ENCODE data around the gene NPIPB8. TPM values are rescaled to one million over a fixed set of nuclear protein-coding genes. Genes with fewer than 3 reads are reported as not detected.
A peak's percentile ranks its signal among the peaks of the same experiment; 100 is the strongest.
"Not testable (repeated sequence)": the region's sequence is repeated elsewhere in the genome, so short reads cannot be mapped to it uniquely, and the experiment has no call there.

NPIPB8 gene
- 7.5 TPM for total RNA-seq

- intact Hi-C loops (cut with DNase I); DNase-seq (ENCODE audit: low spot score); ATAC-seq: not testable (repeated sequence)
Observed at GRCh38 chr16:28637765-28638164, at the start of gene NPIPB8. Gene NPIPB8, plus strand, starts transcription at chr16:28638065. Its CDS starts 296 bp downstream, at chr16:28638361.

- no peak for DNase-seq (ENCODE audit: low spot score)
- intact Hi-C loops (cut with DNase I) = no loop called here
- no peak for ATAC-seq
Observed at GRCh38 chr16:28589069-28589468, 48.8 kb upstream of the NPIPB8 start.

DNA sequence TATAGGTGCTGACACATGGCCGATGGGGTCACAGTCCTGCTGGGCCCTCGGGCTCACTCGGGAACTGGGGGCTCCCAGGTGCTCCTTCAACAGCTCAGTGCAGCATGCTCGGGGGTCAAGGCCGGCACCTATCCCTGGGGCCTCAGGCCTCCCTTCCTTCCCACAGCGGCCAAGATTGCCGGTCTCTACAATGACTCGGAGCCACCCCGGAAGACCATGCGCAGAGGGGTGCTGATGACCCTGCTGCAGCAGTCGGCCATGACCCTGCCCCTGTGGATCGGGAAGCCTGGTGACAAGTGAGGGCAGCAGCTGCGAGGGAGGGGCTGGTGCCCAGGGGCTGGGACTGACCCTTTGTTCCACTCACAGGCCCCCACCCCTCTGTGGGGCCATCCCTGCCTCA is 47.9 kb upstream of the NPIPB8 start:
- DNase-seq (ENCODE audit: low spot score) (no peak), ATAC-seq (no peak)
- intact Hi-C loops (cut with DNase I) = no loop called here

GRCh38 chr16:28590384-28591340 is 47.2 kb upstream of the NPIPB8 start:
- DNase-seq (ENCODE audit: low spot score) = no peak
- intact Hi-C loops (cut with DNase I) = no loop called here
- no peak for ATAC-seq

DNA sequence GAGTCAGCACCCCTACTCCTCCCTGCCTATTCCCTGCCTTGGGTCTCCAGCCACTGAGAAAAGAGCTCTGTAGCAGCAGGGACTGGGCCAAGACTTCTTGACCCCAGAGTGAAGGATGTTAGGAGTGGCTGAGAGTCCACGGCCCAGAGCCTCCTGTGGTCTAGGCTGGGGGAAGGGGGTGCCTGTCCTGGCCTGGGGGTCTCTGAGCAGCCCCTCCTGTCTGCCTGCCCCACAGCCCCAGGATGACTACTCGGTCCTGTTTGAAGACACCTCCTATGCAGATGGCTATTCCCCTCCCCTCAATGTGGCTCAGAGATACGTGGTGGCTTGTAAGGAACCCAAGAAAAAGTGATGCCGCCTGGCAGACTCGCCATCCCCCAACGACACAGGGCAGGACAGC is 46.5 kb upstream of the NPIPB8 start:
- no peak for ATAC-seq
- no peak for DNase-seq (ENCODE audit: low spot score)
- intact Hi-C loops (cut with DNase I) = no loop called here

DNA sequence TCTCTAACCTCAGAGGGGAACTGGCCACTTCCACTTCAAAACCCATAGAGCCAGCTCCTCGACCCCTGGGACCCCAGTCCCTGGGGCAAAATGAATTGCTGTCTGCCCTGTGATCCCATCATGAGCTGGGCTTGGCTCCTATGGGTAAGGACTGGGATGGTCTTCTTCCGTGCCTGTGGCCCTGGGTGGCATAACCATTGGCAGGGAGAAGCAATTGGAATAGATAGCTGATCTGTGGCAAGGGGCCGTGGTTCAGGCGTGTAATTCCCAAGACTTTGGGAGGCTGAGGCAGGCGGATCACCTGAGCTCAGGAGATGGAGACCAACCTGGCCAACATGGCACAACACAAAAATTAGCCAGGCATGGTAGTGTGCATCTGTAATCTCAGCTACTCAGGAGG is 45.4 kb upstream of the NPIPB8 start:
- ATAC-seq (no peak), DNase-seq (ENCODE audit: low spot score) (no peak)
- intact Hi-C loops (cut with DNase I) = no loop called here

DNA sequence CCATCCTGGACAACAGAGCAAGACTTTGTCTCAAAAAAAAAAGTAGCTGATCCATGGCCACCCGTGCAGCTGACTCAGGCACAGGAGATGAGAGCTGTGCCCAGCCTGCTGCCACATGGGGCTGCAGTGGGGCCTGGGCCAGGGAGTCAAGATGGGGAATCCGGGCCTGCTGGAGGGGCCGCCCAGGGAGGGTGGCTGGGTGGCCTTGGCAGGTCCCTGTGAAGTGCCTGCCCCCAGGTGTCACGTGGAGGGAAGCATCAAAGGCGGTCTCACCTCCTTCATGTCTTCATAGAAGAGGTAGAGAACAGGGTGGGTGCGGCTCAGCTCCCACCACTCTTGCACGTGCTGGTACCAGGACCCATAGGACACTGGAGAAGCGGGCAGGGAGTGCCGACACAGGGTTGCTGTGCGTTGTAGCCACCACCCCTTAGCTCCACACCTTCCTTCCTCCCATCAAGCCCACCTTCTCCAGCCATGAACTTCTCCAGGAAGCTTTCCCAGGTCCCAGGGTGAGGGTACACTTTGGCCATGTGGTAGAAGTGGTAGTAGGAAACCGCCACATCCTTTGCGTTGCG is 44.8 kb upstream of the NPIPB8 start:
- DNase-seq (ENCODE audit: low spot score) (no peak), ATAC-seq (no peak)
- intact Hi-C loops (cut with DNase I) = no loop called here

GRCh38 chr16:28595451-28595850 is 42.4 kb upstream of the NPIPB8 start:
- DNase-seq (ENCODE audit: low spot score); intact Hi-C loops (cut with DNase I); ATAC-seq: not testable (repeated sequence)

DNA sequence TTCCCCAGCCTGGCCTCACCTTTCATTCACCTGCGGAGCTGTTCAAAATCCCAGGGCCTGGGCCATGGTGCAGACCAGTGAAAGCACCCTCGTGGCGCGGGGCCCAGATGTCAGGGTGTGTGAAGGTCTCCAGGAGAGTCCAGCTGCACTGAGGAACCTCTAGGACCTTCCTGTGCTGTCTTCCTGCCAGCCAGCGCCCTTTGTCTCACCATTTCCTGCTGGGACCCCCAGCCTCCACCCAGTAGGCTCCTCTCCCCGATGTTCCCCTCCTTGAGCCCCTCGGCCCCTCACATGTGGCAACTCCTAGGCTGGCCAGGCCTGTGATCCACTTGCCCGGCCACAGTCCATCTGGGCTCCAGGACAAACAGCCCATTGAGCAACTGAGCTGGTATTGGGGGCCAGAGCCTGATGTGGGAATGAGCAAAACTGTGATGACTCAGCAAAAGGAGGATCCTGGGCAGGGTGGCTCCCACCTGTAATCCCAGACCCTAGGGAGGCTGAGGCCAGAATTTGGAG is 41.7 kb upstream of the NPIPB8 start:
- peak; percentile 27 for ATAC-seq
- DNase-seq (ENCODE audit: low spot score) = no peak
- intact Hi-C loops (cut with DNase I) = no loop called here

DNA sequence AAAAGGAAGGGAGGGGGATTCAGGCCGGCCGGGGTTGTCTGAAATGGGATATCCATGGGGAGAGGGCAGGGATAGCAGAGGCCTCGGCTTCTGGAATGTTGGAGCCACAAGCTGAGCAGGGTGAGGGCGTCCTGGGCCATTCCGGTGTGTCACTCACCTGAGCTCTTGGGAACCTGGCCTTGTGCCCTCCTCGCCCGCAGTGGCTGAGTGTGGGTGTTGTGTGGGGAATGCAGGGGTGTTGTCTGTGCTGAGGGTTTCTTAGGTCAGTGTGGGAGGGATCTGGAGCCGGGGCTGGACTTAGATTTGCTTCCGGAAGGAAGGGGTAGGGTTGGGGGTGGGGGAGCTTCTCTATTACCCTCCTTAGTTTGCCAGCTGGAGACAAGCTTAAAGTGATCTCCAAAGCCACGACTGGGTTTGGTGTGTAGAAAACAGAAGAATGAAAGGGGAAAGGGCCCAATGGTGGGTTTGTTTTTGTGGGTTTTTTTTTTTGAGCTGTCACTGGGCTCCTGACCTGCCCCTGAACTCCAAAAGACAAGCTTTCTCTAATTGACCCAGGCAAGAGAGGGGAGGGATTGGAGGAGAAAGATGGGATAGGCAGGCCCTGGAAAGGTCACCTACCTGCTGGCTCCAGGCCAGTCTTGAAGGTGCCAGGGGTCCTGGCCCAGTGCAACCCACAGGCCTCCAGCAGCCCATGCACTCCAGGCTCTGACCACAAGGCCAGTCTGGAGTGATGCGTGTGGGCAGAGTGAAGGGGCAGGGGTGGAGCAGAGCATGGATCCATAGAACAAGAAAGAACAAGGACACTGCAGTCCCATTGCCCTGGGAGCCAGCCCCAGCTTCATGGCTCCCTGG is 40.8 kb upstream of the NPIPB8 start, which contains the start of gene SULT1A2:
Gene SULT1A2, minus strand, starts transcription at position 211 of the 852 bp plus-strand sequence. CDS start 1,120 bp downstream, outside the sequence.
- ATAC-seq (peak; percentile 67), DNase-seq (ENCODE audit: low spot score) (no peak)
- intact Hi-C loops (cut with DNase I) = no loop called here

DNA sequence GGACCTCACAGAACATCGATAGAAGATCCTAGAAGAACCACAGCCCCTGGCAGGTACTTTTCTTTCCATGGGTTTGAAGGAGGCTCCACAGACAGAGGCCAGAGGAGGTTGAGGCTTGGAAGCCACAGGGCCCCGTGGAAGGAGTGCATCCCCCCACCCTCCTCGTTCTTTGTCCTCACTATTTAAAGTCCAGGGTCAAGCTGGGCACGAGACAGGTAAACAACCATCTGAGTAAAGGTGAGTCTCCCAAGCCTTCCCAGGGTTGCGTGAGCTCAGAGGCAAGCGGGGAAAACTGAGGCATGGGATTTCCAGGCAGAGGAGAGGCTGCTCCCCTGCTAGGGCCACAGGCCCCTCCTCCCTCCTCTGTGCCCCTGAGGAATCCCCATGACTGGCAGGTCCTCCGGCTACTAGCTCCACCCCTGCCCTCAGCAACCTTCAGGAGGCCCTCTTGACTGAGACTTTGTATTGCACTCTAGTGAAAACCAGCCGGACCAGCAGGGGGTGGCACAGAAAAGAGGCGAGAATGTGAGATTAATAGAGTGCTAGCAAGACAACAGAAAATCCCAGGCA is 40.1 kb upstream of the NPIPB8 start:
- intact Hi-C loops (cut with DNase I) = no loop called here
- ATAC-seq (no peak), DNase-seq (ENCODE audit: low spot score) (no peak)

DNA sequence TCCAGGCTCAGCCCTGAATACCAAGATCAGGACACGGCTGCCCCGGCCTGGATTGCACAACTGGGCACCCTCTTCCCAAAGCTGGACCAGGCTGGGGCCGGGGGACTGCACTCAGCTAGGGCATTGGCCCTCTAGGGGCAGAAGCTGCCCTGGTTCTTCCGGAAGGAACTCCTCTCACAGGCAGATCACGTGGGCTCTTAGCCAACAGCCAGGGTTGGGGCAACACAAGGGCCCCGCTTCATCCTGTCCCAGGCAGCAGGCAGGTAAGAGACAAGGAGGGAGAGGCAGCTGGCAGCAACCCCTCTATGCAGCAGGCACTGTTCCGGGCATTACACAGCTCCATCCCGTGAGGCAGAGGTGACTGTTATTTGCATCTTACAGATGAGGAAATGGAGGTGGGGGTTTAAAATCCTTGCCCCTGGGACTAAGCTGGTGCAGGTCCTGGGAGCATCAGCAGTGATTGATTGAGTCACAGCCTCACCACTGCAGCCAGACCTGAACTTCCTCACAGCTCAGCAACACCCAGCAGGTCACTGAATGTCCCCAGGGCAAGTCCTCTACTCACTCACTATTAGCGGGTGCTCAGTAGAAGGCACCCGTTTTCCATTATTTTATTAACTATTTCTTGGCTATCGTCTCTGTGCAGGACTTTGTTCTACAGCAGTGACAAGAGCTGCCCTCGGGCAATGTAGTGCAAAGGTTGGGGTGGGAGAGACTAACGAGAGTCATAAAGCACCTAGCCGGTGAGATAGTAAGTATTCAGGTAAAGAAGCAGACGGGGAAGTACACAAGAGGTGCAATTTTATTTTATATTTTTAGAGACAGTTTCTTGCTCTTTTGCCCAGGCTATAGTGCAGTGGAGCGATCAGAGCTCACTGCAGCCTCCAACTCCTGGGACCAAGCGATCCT is 38.2 kb upstream of the NPIPB8 start:
- intact Hi-C loops (cut with DNase I); DNase-seq (ENCODE audit: low spot score); ATAC-seq: not testable (repeated sequence)

DNA sequence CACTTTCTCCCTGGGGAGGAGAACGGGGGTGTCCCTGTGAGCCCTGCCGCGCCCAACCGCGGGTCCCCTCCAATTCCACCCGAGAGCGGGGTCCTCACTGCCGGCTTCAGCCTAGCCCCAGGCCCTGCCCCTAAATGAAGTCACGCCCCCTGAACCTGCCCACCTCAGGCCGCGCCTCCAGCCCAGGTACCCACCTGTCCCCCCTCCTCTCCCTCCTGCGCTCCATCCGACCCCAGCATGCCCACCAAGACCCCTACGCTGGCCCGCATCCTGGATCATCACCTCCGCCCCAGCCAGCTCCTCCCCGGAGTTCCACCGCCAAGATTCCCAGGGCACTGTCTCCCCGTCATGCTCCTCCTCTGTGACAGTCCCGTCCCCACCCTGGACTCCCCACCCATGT is 36.9 kb upstream of the NPIPB8 start:
- DNase-seq (ENCODE audit: low spot score); ATAC-seq; intact Hi-C loops (cut with DNase I): not testable (repeated sequence)

DNA sequence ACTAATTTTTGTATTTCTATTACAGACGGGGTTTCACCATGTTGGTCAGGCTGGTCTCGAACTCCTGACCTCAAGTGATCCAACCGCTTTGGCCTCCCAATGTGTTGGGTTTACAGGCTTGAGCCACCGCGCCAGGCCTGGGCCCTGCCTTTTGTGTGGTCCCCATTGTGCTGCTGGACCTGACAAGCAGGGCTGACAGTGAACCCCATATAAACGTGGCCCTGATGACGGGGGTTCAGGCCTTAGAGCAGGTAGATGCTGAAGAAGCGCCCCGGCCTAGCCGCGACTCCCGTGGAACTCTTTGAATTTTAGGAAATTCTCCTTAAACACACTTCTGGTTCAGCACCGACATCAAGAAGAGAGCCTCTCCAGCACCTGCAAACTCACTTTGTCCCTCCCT is 36.3 kb upstream of the NPIPB8 start:
- intact Hi-C loops (cut with DNase I); DNase-seq (ENCODE audit: low spot score); ATAC-seq: not testable (repeated sequence)

- DNase-seq (ENCODE audit: low spot score); intact Hi-C loops (cut with DNase I): not testable (repeated sequence)
Observed at GRCh38 chr16:28602062-28602461, 35.8 kb upstream of the NPIPB8 start.

GRCh38 chr16:28602529-28602928 is 35.3 kb upstream of the NPIPB8 start:
- DNase-seq (ENCODE audit: low spot score) (no peak), ATAC-seq (no peak)
- intact Hi-C loops (cut with DNase I) = no loop called here

More at GRCh38 chr16:28602062-28602461, 35.8 kb upstream of the NPIPB8 start:
- ATAC-seq = not testable (repeated sequence)

GRCh38 chr16:28603381-28604185 is 34.3 kb upstream of the NPIPB8 start:
- DNase-seq (ENCODE audit: low spot score) (no peak), ATAC-seq (no peak)
- intact Hi-C loops (cut with DNase I) = no loop called here

Measured in sciatic nerve (tissue), 2 donors.